Stimulated activated CD8-positive, alpha-beta memory T cell treated with anti-CD3 and anti-CD28 coated beads, Interleukin-12 subunit alpha, Interleukin-12 subunit beta, amount 100 ng/mL, for 1 hour (primary cell): ENCODE measurements around the gene CGNL1.

Source experiments
- DNase-seq: peaks from one replicate; pipeline ENCODE4 v3.0.0-alpha.2; 2020; ENCODE audit warnings: low read depth

Gene CGNL1

GRCh38 chr15:57375827-57376695 lies at the start of gene CGNL1:
Gene CGNL1, plus strand, starts transcription at chr15:57376505. Its CDS starts 61,495 bp downstream, at chr15:57438000.
- no peak for DNase-seq

- DNase-seq = no peak
These were observed 48.3 kb upstream of the CGNL1 start for GRCh38 chr15:57327985-57328471.

- no peak for DNase-seq
These were observed 47.8 kb upstream of the CGNL1 start for GRCh38 chr15:57328479-57328878.

- DNase-seq = no peak
These were observed 47.4 kb upstream of the CGNL1 start for GRCh38 chr15:57328897-57329296.

- no peak for DNase-seq
These were observed 46.5 kb upstream of the CGNL1 start for GRCh38 chr15:57329582-57330367.

- no peak for DNase-seq
These were observed 45.5 kb upstream of the CGNL1 start for GRCh38 chr15:57330619-57331340.

- DNase-seq = no peak
These were observed 44.0 kb upstream of the CGNL1 start for GRCh38 chr15:57332326-57332725.

- no peak for DNase-seq
These were observed 42.8 kb upstream of the CGNL1 start for GRCh38 chr15:57333487-57333886.

GRCh38 chr15:57334257-57334656 lies 42.0 kb upstream of the CGNL1 start:
- no peak for DNase-seq

GRCh38 chr15:57335293-57335715 lies 41.0 kb upstream of the CGNL1 start:
- no peak for DNase-seq

GRCh38 chr15:57335719-57336118 lies 40.6 kb upstream of the CGNL1 start:
- DNase-seq = no peak

- DNase-seq = no peak
These were observed 38.4 kb upstream of the CGNL1 start for GRCh38 chr15:57337868-57338411.

- DNase-seq = no peak
These were observed 37.0 kb upstream of the CGNL1 start for GRCh38 chr15:57339321-57339720.

- DNase-seq = no peak
These were observed 35.5 kb upstream of the CGNL1 start for GRCh38 chr15:57340682-57341259.

GRCh38 chr15:57343048-57343447 lies 33.3 kb upstream of the CGNL1 start:
- DNase-seq = no peak

- no peak for DNase-seq
These were observed 32.8 kb upstream of the CGNL1 start for GRCh38 chr15:57343498-57343897.

- DNase-seq = no peak
These were observed 32.0 kb upstream of the CGNL1 start for GRCh38 chr15:57344282-57344681.

- DNase-seq = no peak
These were observed 30.7 kb upstream of the CGNL1 start for GRCh38 chr15:57345584-57345983.

- no peak for DNase-seq
These were observed 28.2 kb upstream of the CGNL1 start for GRCh38 chr15:57348081-57348480.

GRCh38 chr15:57352535-57353316 lies 23.6 kb upstream of the CGNL1 start:
- no peak for DNase-seq

- no peak for DNase-seq
These were observed 22.9 kb upstream of the CGNL1 start for GRCh38 chr15:57353317-57353804.
